Skeletal muscle satellite cell (primary cell): ENCODE measurements around the gene XRN2.

Experiments
- H3K27me3 ChIP-seq: 2 replicates; pipeline ENCODE4 v1.7.0; 2013; ENCODE audit warnings: low read length; ENCODE audit not compliant: control insufficient read depth, insufficient read depth
- H3K36me3 ChIP-seq: 2 replicates; pipeline ENCODE4 v1.7.0; 2013; ENCODE audit warnings: mild to moderate bottlenecking, control low read depth, low read length; ENCODE audit not compliant: insufficient read depth
- H3K4me1 ChIP-seq: 2 replicates; pipeline ENCODE4 v1.7.0; 2013; ENCODE audit warnings: low read length; ENCODE audit not compliant: control insufficient read depth, insufficient read depth
- H3K4me2 ChIP-seq: 2 replicates; pipeline ENCODE4 v1.7.0; 2013; ENCODE audit warnings: mild to moderate bottlenecking, low read length
- H3K4me3 ChIP-seq: 2 replicates; pipeline ENCODE4 v1.7.0; 2013; ENCODE audit warnings: low read length
- H3K9ac ChIP-seq: 2 replicates; pipeline ENCODE4 v1.7.0; 2013; ENCODE audit warnings: mild to moderate bottlenecking, low read depth, low read length, moderate library complexity
- H3K9me3 ChIP-seq: replicated peaks from 2 replicates; pipeline ENCODE4 v1.7.0; 2013; ENCODE audit warnings: mild to moderate bottlenecking, control low read depth, low read length

The XRN2 gene

GRCh38 chr20:21272679-21273078 lies 30.5 kb upstream of the XRN2 start:
- Histone ChIP-seq H3K4me1 (no peaks in the 10 kb centered on the region), H3K9ac (no peak overlapping the region), H3K9me3 (no peaks in the 10 kb centered on the region), H3K4me3 (no peak overlapping the region), H3K27me3 (peaks cover 19% of the 10 kb centered on the region), H3K36me3 (no peaks in the 10 kb centered on the region), H3K4me2 (no peak overlapping the region)

- Histone ChIP-seq H3K27me3 (peaks cover 15% of the 10 kb centered on the region), H3K9me3 (no peaks in the 10 kb centered on the region), H3K36me3 (no peaks in the 10 kb centered on the region), H3K4me2 (no peak overlapping the region), H3K4me3 (no peak overlapping the region), H3K4me1 (no peaks in the 10 kb centered on the region), H3K9ac (no peak overlapping the region)
These were observed 29.3 kb upstream of the XRN2 start for GRCh38 chr20:21273755-21274386.

GRCh38 chr20:21278829-21279228 lies 24.3 kb upstream of the XRN2 start:
- H3K27me3 ChIP-seq: peaks cover 10% of the 10 kb centered on the region
- H3K4me3 ChIP-seq: no peak overlapping the region
- H3K36me3 ChIP-seq: no peaks in the 10 kb centered on the region
- no peak overlapping the region for H3K4me2 ChIP-seq
- H3K9me3 ChIP-seq: no peaks in the 10 kb centered on the region
- H3K9ac ChIP-seq: no peak overlapping the region
- no peaks in the 10 kb centered on the region for H3K4me1 ChIP-seq

GRCh38 chr20:21279706-21280521 lies 23.2 kb upstream of the XRN2 start:
- peaks cover 7% of the 10 kb centered on the region for H3K27me3 ChIP-seq
- no peaks in the 10 kb centered on the region for H3K36me3 ChIP-seq
- no peak overlapping the region for H3K9ac ChIP-seq
- no peaks in the 10 kb centered on the region for H3K4me1 ChIP-seq
- no peaks in the 10 kb centered on the region for H3K9me3 ChIP-seq
- H3K4me2 ChIP-seq: no peak overlapping the region
- H3K4me3 ChIP-seq: no peak overlapping the region

GRCh38 chr20:21280522-21281016 lies 22.6 kb upstream of the XRN2 start:
- Histone ChIP-seq H3K9me3 (no peaks in the 10 kb centered on the region), H3K9ac (no peak overlapping the region), H3K4me3 (no peak overlapping the region), H3K4me1 (no peaks in the 10 kb centered on the region), H3K4me2 (no peak overlapping the region), H3K27me3 (peaks cover 7% of the 10 kb centered on the region), H3K36me3 (no peaks in the 10 kb centered on the region)

- Histone ChIP-seq H3K4me1 (no peaks in the 10 kb centered on the region), H3K9me3 (no peaks in the 10 kb centered on the region)
These were observed 16.4 kb upstream of the XRN2 start for GRCh38 chr20:21286775-21287174.

GRCh38 chr20:21288587-21289370 lies 14.4 kb upstream of the XRN2 start:
- peaks cover 14% of the 10 kb centered on the region for H3K27me3 ChIP-seq
- H3K9me3 ChIP-seq: no peaks in the 10 kb centered on the region

More at GRCh38 chr20:21286775-21287174, 16.4 kb upstream of the XRN2 start:
- Histone ChIP-seq H3K4me2 (no peak overlapping the region), H3K36me3 (no peaks in the 10 kb centered on the region), H3K9ac (no peak overlapping the region), H3K27me3 (peaks cover 14% of the 10 kb centered on the region), H3K4me3 (no peak overlapping the region)

GRCh38 chr20:21289651-21290050 lies 13.5 kb upstream of the XRN2 start:
- Histone ChIP-seq H3K36me3 (no peaks in the 10 kb centered on the region), H3K4me2 (no peak overlapping the region), H3K27me3 (peaks cover 14% of the 10 kb centered on the region), H3K9me3 (no peaks in the 10 kb centered on the region), H3K9ac (no peak overlapping the region), H3K4me1 (no peaks in the 10 kb centered on the region), H3K4me3 (no peak overlapping the region)

More at GRCh38 chr20:21288587-21289370, 14.4 kb upstream of the XRN2 start:
- Histone ChIP-seq H3K4me3 (no peak overlapping the region), H3K4me2 (no peak overlapping the region), H3K4me1 (no peaks in the 10 kb centered on the region), H3K9ac (no peak overlapping the region), H3K36me3 (no peaks in the 10 kb centered on the region)

- H3K27me3 ChIP-seq: peaks cover 16% of the 10 kb centered on the region
- H3K4me1 ChIP-seq: no peaks in the 10 kb centered on the region
- H3K4me2 ChIP-seq: no peak overlapping the region
- H3K9ac ChIP-seq: no peak overlapping the region
- no peaks in the 10 kb centered on the region for H3K9me3 ChIP-seq
- H3K4me3 ChIP-seq: no peak overlapping the region
- H3K36me3 ChIP-seq: no peaks in the 10 kb centered on the region
These were observed 12.1 kb upstream of the XRN2 start for GRCh38 chr20:21291026-21291425.

GRCh38 chr20:21294755-21295154 lies 8.4 kb upstream of the XRN2 start:
- no peak overlapping the region for H3K4me2 ChIP-seq
- no peak overlapping the region for H3K4me3 ChIP-seq
- no peaks in the 10 kb centered on the region for H3K36me3 ChIP-seq
- peaks cover 22% of the 10 kb centered on the region for H3K27me3 ChIP-seq
- H3K9ac ChIP-seq: no peak overlapping the region
- no peaks in the 10 kb centered on the region for H3K9me3 ChIP-seq
- H3K4me1 ChIP-seq: no peaks in the 10 kb centered on the region

GRCh38 chr20:21301940-21302663 lies 1.0 kb upstream of the XRN2 start:
- peak overlapping the region; percentile 89 for H3K4me3 ChIP-seq
- H3K36me3 ChIP-seq: no peaks in the 10 kb centered on the region
- H3K27me3 ChIP-seq: peaks cover 9% of the 10 kb centered on the region
- peaks cover 16% of the 10 kb centered on the region for H3K4me1 ChIP-seq
- peak overlapping the region; percentile 98 for H3K9ac ChIP-seq
- H3K9me3 ChIP-seq: no peaks in the 10 kb centered on the region
- peak overlapping the region; percentile 98 for H3K4me2 ChIP-seq
